GM19351 (cell line): ENCODE data around the gene ZSCAN26.
"Not testable (repeated sequence)": the region's sequence is repeated elsewhere in the genome, so short reads cannot be mapped to it uniquely, and the experiment has no call there.

Source experiments
- ATAC-seq: cut with Tn5 transposase; IDR thresholded peaks from one replicate; pipeline ENCODE4 v1.9.1; 2021; ENCODE audit warnings: mild to moderate bottlenecking, moderate library complexity; ENCODE audit not compliant: unreplicated experiment

The ZSCAN26 gene

DNA sequence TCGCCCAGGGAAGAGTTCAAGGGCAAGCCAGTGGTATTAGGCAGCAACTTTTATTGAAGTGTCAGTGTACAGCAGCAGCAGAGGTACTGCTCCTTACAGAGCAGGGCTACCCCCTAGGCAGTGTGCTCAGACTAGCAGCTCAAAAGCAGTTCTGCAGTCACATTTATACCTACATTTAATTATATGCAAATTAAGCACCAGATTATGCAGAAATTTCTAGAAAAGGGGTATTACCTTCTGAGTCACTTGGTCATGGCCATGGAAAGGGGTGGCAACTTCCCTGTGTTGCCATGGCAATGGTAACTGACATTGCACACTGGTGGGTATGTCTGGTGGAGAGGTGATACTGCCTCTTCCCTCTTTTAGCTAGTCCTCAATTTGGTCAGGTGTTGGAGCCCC, 12.8 kb upstream of the ZSCAN26 start:
- no peak for ATAC-seq

DNA sequence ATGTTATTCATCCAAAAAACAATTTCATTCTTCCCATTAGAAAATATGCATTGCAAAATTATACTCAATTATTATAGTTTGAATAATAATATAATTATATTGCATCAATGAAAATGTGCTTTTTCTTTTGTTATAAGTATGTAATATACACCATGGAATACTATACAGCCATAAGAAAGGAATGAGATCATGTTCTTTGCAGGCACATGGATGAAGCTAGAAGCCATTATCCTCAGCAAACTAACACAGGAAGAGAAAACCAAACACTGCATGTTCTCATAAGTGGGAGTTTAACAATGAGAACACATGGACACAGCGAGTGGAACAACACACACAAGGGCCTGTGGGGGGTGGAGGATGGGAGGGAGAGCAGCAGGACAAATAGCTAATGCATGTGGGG, 9.9 kb upstream of the ZSCAN26 start:
- no peak for ATAC-seq

DNA sequence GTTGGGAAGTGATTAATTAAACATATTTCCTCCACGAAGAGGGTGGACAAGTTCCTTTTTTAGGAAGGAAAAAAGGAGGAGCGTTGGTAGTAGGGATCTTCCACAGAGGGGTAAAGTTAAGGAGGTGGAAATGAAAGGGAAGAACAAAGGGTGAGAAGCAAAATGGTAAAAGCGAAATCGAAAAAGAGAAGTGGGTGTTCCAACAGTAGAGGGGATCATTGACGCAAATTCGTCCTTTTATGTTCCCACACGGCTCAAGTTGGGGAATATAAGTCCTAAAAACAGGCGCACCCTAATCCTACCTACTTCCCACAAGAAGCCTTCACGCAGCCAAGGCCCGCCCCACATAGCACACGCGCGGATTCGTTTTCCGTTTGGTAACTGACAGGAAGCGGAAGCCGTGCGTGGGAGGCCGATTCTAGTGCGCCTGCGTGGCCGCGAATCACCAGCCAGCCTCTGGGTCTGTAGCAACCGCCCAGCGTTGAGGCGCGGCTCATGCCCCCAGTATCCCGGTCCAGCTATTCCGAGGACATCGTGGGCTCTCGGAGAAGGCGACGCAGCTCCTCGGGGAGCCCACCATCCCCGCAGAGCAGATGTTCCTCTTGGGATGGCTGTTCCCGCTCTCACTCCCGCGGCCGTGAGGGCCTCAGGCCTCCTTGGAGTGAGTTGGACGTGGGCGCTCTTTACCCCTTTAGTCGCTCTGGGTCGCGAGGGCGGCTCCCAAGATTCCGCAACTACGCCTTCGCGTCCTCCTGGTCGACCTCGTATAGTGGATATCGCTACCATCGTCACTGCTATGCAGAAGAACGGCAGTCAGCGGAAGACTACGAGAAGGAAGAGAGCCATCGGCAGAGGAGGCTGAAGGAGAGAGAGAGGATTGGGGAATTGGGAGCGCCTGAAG, 7.8 kb upstream of the ZSCAN26 start, which contains the start of gene NKAPL:
Gene NKAPL (plus strand): TSS at position 421 of the 901 bp plus-strand sequence. CDS start 75 bp downstream, at position 496.
- no peak for ATAC-seq

DNA sequence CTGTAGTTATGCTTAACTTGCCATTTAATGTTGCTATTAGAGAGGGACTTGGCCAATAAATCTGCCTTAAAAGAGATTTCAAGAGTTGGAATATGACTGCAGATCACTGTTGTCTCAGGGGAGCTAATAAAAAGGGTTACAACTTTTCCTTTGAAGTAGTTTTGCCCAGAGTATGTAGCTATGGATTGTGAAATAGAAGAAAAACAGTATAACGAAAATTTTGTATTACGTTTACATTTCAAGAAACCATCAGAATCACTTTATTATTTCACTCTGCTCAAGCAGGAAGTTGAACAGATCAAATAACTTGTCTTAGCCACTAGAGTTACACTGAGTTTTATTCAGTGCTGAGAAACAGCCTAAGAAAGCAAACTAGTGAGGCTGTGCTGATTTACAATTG, 3.0 kb upstream of the ZSCAN26 start:
- no peak for ATAC-seq

- ATAC-seq: no peak
These were observed 2.0 kb upstream of the ZSCAN26 start for GRCh38 chr6:28264834-28265401.

DNA sequence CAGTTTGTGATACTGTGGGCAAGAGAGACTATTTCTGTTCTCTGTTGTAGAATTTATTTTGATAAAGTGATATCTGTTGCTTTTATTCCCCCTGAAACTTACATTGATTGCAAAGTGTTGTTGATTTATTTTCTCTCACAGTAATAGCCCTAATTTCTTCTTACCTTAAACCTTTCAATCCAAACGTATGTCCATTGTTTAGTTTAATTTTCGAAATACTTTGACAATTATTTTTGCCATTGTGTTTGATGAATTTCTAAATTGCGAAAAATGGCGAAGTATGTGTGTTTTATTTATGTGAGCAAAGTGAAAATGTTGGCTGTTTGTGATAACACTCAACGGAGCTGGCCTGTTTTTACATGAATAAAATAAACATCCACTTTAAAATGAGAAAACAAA, 381 bp upstream of the ZSCAN26 start:
- no peak for ATAC-seq

- ATAC-seq: no peak
These were observed 734 bp downstream of the ZSCAN26 start for GRCh38 chr6:28267695-28268059.

- no peak for ATAC-seq
These were observed 2.5 kb downstream of the ZSCAN26 start for GRCh38 chr6:28269492-28269891.

GRCh38 chr6:28274888-28275287, 7.9 kb downstream of the ZSCAN26 start:
- no peak for ATAC-seq

DNA sequence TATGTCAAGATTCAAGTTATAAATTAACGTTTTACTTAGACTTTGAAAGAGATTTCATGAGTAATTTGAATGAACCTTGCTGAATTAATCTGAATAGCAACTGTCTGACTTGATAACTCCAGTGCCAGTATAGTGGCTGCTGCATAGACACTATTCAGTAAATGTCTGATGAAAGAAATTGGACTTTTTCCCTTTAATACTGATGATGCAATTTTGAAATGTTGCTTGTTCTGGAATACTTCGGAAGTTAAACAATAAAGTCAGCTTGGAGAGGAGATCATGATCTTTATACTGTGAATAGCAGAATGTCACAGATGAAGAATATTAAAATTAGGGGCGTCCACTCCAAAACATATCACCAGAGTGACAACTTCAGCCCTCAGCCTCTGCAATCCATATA, 10.8 kb downstream of the ZSCAN26 start:
- ATAC-seq: no peak

DNA sequence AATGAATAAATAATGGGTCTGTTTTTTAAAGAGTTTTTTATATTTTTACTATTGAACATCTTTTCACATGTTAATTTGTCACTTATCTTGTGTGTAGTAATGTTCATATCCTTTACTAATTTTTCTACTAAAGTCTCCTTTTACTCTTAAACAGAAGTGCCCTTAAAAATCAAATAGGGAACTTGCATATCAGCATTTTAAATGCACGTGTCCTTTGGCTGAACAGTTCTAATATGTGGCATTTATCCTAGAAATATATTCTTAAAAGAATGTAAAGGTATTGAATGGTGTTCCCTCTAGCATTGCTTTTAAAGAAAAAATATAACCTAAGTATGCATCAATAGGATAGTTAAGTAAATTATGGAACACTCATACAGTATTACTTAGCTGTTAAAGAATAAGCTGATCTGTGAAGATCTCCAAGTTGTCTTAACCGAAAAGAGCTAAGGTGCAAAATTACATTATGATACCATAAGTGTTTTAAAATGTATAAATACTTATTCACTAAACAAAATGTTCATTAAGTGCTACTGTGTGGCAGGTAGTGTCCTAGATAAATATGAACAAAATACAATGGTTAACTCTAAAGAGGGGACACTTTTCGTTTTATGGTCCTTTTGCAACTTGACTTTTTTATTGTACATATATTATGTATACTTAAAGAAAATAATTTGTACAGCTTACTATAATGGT, 13.8 kb downstream of the ZSCAN26 start:
- ATAC-seq: no peak

DNA sequence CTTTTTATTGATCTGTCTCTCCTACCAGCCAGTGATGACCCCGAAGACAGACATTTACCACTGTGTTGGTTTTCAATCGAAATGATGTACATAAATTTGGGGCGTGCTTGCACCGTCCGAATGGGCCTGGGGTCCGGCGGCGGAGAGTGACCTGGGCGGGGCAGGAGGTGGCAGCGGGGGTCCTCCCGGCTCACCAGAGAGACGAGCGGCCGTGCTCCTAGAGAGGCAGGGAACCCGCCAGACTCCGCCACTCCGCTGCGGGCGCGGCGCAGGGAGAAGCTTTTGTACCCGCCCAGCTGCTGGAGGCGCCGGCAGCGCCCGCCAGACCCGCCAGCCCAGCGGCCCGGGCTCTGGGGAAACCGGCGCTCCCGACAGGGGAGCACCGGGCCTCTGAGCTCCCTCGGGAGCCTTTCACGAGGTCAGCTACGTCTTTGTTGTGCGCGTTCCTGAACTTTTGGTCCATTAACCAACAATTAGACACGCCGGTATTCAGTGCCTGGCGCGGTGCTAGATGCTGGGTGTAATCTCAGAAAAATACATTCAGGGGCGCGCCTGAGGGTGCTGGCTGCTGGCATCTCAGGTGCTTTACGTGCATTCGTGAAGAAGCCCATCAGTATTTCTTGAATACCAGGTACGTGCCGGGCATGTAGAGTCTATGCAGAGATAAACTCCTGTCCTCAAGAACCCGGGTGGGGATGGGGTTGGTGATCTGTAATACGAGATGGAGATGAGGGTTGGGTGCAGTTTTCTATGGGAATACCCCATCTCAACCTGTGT, 14.5 kb downstream of the ZSCAN26 start, which contains the start of gene PGBD1:
Gene PGBD1 (plus strand): TSS at position 285 of the 777 bp plus-strand sequence. CDS start 2,242 bp downstream, outside the sequence.
- ATAC-seq: peak; percentile 79

GRCh38 chr6:28282926-28283325, 16.0 kb downstream of the ZSCAN26 start:
- no peak for ATAC-seq

- no peak for ATAC-seq
These were observed 24.6 kb downstream of the ZSCAN26 start for GRCh38 chr6:28291573-28291972.

DNA sequence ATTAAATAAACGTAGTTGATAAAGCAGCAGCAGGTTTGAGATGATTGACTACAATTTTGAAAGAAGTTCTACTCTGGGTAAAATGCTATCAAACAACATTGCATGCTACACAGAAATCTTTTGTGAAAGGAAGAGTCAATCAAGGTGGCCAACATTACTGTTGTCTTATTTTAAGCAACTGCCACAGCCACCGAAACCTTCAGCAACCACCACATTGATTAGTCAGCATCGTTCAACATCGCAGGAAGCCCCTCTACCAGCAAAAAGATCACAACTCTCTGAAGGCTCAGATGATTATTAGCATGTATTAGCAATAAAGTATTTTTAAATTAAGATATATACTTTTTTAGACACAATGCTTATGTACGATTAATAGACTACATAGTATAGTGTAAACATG, 28.4 kb downstream of the ZSCAN26 start:
- no peak for ATAC-seq

DNA sequence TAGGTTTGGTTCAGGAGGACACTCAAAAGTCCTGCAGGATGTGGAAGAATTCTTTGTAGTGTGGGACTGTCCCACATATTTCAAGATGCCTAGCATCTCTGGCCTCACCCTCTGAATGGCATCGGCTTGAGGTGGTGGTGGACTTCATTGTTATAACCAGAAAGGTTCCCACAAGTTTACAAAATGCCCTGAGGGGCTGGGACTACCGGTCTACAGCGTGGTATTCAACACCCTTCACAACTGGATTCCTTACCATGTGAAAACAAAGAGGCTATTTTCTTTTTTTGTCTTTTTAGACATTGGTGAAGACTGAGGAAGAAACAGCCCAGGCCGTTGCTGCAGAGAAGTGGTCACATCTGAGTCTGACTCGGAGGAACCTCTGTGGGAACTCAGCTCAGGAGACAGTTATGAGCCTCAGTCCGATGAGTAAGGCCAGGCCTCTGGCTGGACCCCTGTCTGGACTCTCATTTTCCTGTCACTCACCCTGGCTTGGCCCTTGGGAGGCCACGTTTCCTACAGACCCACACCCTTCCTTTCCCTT, 29.6 kb downstream of the ZSCAN26 start:
- no peak for ATAC-seq

DNA sequence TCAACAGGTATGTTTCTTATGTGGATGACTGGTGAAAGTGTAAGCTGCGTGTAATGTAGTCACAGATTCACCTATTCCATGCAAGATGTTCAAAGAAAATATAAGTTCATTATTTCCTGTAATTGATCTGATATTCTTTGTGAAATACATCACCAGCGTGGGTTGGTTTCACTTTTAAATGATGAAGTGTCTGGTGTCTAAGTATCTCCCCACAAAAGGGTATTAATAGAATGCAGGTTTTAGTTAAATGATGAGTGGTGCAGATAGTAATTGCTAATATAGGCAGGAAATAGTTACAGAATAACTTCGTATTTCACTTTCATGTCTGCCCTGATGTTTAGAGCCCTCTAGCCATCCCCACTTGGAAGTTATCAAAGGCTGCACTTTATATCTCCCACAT, 36.6 kb downstream of the ZSCAN26 start:
- ATAC-seq: peak; percentile 88

- ATAC-seq: not testable (repeated sequence)
These were observed 39.4 kb downstream of the ZSCAN26 start for GRCh38 chr6:28306363-28306762.

- no peak for ATAC-seq
These were observed 44.3 kb downstream of the ZSCAN26 start for GRCh38 chr6:28311139-28311823.

DNA sequence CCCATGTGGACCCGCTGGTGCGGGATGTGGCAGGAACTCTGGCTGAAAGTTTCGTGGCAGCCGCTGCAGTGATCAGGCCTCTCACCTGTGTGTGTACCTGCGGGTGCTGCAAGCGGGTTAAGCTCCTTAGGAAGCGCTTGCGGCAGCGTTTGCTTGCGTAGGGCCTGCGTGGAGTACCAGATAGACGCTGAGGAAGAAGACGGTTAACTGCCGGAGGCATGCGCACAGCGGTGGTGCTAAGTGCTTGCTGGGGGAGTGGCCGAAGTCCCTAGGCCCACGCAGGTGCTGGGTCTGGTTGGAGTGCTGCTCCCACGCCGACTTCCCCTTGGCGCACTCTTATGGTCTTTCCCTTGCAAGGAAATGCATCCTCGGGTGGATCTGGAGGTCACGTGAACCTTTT, 46.0 kb downstream of the ZSCAN26 start:
- ATAC-seq: no peak
